ENCODE data around the gene ENTPD6. TPM values are rescaled to one million over a fixed set of nuclear protein-coding genes. Genes with fewer than 3 reads are reported as not detected.

ENTPD6 gene
- total RNA-seq, 1 experiment from 2014 or later, result 86.6 TPM

DNA sequence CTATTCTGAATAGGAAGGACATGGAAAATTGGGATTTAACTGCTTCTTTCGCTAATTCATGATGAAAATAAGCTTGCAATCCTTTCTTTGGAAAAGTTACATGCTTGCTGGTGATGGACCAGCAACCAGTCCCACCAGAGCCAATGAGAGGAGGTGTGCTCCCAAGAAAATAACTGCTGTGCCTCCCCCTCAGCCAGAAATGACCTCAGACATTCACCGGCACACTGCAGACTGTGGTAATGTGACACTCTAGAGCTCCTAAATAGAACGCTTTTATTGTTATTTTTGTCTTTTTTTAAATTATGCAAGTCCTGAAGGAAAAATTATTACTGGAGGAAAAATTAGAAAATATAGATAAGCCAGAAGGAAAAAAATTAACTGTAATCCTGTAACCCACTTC lies 55.0 kb downstream of the ENTPD6 start:
- TF ChIP-seq, protein P1, sequence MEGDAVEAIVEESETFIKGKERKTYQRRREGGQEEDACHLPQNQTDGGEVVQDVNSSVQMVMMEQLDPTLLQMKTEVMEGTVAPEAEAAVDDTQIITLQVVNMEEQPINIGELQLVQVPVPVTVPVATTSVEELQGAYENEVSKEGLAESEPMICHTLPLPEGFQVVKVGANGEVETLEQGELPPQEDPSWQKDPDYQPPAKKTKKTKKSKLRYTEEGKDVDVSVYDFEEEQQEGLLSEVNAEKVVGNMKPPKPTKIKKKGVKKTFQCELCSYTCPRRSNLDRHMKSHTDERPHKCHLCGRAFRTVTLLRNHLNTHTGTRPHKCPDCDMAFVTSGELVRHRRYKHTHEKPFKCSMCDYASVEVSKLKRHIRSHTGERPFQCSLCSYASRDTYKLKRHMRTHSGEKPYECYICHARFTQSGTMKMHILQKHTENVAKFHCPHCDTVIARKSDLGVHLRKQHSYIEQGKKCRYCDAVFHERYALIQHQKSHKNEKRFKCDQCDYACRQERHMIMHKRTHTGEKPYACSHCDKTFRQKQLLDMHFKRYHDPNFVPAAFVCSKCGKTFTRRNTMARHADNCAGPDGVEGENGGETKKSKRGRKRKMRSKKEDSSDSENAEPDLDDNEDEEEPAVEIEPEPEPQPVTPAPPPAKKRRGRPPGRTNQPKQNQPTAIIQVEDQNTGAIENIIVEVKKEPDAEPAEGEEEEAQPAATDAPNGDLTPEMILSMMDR (IDR thresholded peaks at IDR 0.05; ENCODE audit: insufficient read depth in 1 of 2, low read depth in 1 of 2, low read length in 1 of 2, severe bottlenecking in 1 of 2, unreplicated experiment in 1 of 2), result no peak
- ChIA-PET POLR2A (no interaction called here), CTCF (no interaction called here)
- Mint-ChIP-seq H3K4me3 (ENCODE audit: unreplicated experiment) (no peak overlapping the region), H3K36me3 (ENCODE audit: insufficient read depth, unreplicated experiment) (peaks cover 23% of the 10 kb centered on the region), H3K27me3 (ENCODE audit: insufficient read depth, unreplicated experiment) (no peaks in the 10 kb centered on the region), H3K9me3 (ENCODE audit: unreplicated experiment) (no peaks in the 10 kb centered on the region), H3K4me1 (ENCODE audit: low read depth, unreplicated experiment) (peaks cover 15% of the 10 kb centered on the region), H3K27ac (ENCODE audit: unreplicated experiment) (no peak overlapping the region)
- H3K27me3 ChIP-seq (replicated peaks; ENCODE audit: control insufficient read depth, insufficient read depth, low read length), result no peaks in the 10 kb centered on the region
- no peaks in the 10 kb centered on the region for H3K9me3 ChIP-seq
- no peaks in the 10 kb centered on the region; the same call in 1 of the 2 replicates for H3K36me3 ChIP-seq (ENCODE audit: control insufficient read depth, insufficient read depth, low read length)
- no peak overlapping the region for H3K4me3 ChIP-seq (ENCODE audit: low read depth, low read length)
- BruUV-seq (replicated peaks), result no TSS peak
- DNase-seq, result no peak
- peaks cover 32% of the 10 kb centered on the region for H3K4me1 ChIP-seq
- intact Hi-C loops (cut with micrococcal nuclease; ENCODE audit: unreplicated experiment), result no loop called here

DNA sequence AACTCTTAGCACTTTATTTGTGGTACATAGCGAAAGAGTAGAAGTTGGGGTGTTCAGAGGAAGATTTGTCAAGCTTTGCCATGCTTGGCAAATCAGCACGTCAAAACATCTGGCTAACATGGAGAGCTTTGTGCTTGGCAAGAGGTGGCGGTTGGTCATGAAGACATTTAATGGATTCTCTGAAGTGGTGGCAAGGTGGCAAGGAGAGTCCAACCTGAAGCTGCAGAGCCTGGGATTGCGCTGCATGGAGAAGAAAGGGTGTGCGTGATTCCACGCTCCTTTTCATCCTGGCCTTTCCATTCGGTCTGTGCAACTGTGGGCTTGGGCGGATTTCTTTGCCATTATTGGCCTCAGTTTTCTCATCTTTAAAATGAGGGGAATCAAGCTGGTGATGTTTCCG lies 55.5 kb downstream of the ENTPD6 start:
- TF ChIP-seq, protein P1 (IDR thresholded peaks at IDR 0.05; ENCODE audit: insufficient read depth in 1 of 2, low read depth in 1 of 2, low read length in 1 of 2, severe bottlenecking in 1 of 2, unreplicated experiment in 1 of 2), result no peak
- DNase-seq, result no peak
- CTCF ChIA-PET, result no interaction called here
- no peaks in the 10 kb centered on the region for H3K27me3 ChIP-seq (replicated peaks; ENCODE audit: control insufficient read depth, insufficient read depth, low read length)
- no peaks in the 10 kb centered on the region for H3K27me3 Mint-ChIP-seq (ENCODE audit: insufficient read depth, unreplicated experiment)
- peaks cover 30% of the 10 kb centered on the region for H3K4me1 ChIP-seq
- H3K4me3 Mint-ChIP-seq (ENCODE audit: unreplicated experiment), result no peak overlapping the region
- no peaks in the 10 kb centered on the region; the same call in 1 of the 2 replicates for H3K36me3 ChIP-seq (ENCODE audit: control insufficient read depth, insufficient read depth, low read length)
- peaks cover 23% of the 10 kb centered on the region for H3K36me3 Mint-ChIP-seq (ENCODE audit: insufficient read depth, unreplicated experiment)
- intact Hi-C loops (cut with micrococcal nuclease; ENCODE audit: unreplicated experiment), result no loop called here
- H3K4me1 Mint-ChIP-seq (ENCODE audit: low read depth, unreplicated experiment), result peaks cover 15% of the 10 kb centered on the region
- H3K9me3 ChIP-seq, result no peaks in the 10 kb centered on the region
- no TSS peak for BruUV-seq (replicated peaks)
- no peaks in the 10 kb centered on the region for H3K9me3 Mint-ChIP-seq (ENCODE audit: unreplicated experiment)
- POLR2A ChIA-PET, result interaction anchor here (1.4 kb wide), 1 partner anchor 55 kb away, joined by 4 read pairs; the partner anchor contains the start of gene ENTPD6
- no peak overlapping the region for H3K27ac Mint-ChIP-seq (ENCODE audit: unreplicated experiment)
- no peak overlapping the region for H3K4me3 ChIP-seq (ENCODE audit: low read depth, low read length)

GRCh38 chr20:25251558-25251957 lies 56.0 kb downstream of the ENTPD6 start:
- TF ChIP-seq, protein P1 (IDR thresholded peaks at IDR 0.05; ENCODE audit: insufficient read depth in 1 of 2, low read depth in 1 of 2, low read length in 1 of 2, severe bottlenecking in 1 of 2, unreplicated experiment in 1 of 2), result no peak
- intact Hi-C loops (cut with micrococcal nuclease; ENCODE audit: unreplicated experiment), result no loop called here
- Histone ChIP-seq H3K36me3 (ENCODE audit: control insufficient read depth, insufficient read depth, low read length) (no peaks in the 10 kb centered on the region; the same call in 1 of the 2 replicates), H3K4me3 (ENCODE audit: low read depth, low read length) (no peak overlapping the region), H3K4me1 (peaks cover 25% of the 10 kb centered on the region), H3K9me3 (no peaks in the 10 kb centered on the region), H3K27me3 (replicated peaks; ENCODE audit: control insufficient read depth, insufficient read depth, low read length) (no peaks in the 10 kb centered on the region)
- no peaks in the 10 kb centered on the region for H3K9me3 Mint-ChIP-seq (ENCODE audit: unreplicated experiment)
- ChIA-PET POLR2A (interaction anchor here (1.4 kb wide), 1 partner anchor 56 kb away, joined by 4 read pairs; the partner anchor contains the start of gene ENTPD6), CTCF (no interaction called here)
- H3K27ac Mint-ChIP-seq (ENCODE audit: unreplicated experiment), result no peak overlapping the region
- no peak overlapping the region for H3K4me3 Mint-ChIP-seq (ENCODE audit: unreplicated experiment)
- BruUV-seq (replicated peaks), result no TSS peak
- no peak for DNase-seq
- H3K27me3 Mint-ChIP-seq (ENCODE audit: insufficient read depth, unreplicated experiment), result no peaks in the 10 kb centered on the region
- peaks cover 11% of the 10 kb centered on the region for H3K4me1 Mint-ChIP-seq (ENCODE audit: low read depth, unreplicated experiment)
- H3K36me3 Mint-ChIP-seq (ENCODE audit: insufficient read depth, unreplicated experiment), result peaks cover 26% of the 10 kb centered on the region

Measured in Caco-2 (cell line).